Eye (tissue), 1 donor: ENCODE data around the gene LRRC39.
"Not testable (repeated sequence)": the region's sequence is repeated elsewhere in the genome, so short reads cannot be mapped to it uniquely, and the experiment has no call there.

Source experiments
- DNase-seq: peaks from one replicate; pipeline ENCODE4 v3.0.0-alpha.2; 2015

The LRRC39 gene

GRCh38 chr1:100178091-100178490, at the start of gene LRRC39:
TSS of gene LRRC39 (minus strand) at chr1:100178256. CDS start at chr1:100168516, 9,740 bp downstream.
- no peak for DNase-seq

DNA sequence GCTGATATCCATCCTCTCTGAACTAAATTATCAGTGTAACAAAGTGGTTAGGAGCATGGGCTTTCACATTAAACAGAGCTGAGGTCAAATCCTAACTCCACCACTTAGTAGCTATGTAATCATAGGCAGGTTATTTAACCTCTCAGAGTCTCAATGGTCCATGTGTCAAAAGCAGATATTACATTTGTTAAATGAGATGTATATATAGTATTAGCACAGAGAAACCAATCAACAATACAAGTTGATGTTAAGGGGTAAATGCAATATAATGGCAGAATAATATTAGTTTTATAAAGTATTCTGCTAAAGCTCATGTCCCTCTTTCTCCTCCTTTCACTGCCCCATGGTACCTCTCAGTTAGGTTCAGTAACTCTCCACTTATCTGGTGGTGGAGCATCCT, 44.4 kb upstream of the LRRC39 start:
- DNase-seq, result no peak

- DNase-seq, result no peak
These were observed 41.8 kb upstream of the LRRC39 start for GRCh38 chr1:100219883-100220282.

DNA sequence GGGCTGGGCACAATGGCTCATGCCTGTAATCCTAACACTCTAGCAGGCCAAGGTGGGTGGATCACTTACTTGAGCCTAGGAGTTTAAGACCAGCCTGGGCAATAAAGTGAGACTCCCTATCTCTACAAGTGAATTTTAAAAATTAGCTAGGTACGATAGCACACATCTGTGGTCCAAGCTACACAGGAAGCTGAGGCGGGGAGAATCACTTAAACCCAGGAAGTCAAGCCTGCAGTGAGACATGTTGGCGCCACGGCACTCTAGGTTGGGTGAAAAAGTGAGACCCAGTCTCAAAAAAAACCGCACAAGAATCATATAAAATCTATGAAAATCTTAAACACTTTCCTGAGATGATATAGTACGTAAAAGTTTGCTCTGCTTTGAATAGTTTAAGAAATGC, 41.4 kb upstream of the LRRC39 start:
- DNase-seq, result no peak

DNA sequence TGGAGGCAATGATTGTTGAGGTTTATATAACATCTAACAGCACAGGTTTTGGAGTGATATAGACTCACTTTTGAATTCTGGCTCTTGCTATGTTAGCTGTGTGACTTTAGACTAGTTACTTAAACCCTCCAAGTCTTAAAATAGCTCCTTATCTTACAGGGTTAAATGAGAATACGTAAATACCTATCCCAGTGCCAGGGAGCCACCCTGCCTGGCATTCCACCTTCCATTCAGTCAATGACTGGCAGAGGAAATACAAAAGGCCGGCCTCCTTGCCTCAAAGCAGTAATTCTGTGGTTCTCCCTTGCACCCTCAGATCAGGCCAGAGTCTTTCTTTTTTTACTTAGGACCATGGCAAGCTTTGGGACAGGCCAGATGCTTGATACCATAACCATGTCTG, 39.8 kb upstream of the LRRC39 start:
- no peak for DNase-seq

- DNase-seq, result no peak
These were observed 37.0 kb upstream of the LRRC39 start for GRCh38 chr1:100215101-100215500.

DNA sequence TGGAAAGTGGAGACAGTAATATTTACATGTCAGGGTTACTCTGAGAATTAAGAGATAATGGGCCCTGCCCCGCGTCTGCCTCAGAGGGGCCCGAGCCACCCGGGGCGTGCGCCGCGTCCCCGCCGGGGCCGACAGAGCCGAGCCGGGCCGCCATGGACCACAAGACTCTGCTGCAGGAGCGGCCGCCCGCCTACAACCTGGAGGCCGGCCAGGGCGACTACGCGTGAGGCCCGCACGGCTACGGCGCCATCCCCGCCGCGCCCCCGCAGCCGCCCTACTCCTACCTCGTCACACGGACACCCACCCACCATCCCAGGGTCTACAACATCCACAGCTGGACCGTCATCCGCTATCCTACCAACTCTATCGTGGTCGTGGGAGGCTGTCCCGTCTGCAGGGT, 35.1 kb upstream of the LRRC39 start:
- DNase-seq, result no peak

DNA sequence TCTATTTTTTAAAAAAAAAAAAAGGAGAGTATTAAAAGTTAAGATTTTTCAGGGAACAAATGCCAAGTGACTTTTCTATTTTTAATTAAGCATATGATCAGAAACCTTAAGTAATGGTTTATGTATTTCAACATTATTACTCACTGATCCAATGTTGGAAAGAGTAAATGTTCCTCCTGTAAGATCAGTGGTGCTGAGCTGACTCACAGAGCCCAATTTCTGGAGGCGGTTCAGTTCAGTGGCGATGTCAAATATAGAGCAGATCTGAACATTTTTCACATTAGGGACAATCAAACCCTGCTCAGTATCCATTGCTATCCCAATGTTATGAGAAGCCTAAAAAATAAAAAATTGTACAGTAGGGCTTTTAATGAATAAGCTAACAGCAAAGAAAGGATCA, 28.2 kb upstream of the LRRC39 start:
- DNase-seq, result no peak

DNA sequence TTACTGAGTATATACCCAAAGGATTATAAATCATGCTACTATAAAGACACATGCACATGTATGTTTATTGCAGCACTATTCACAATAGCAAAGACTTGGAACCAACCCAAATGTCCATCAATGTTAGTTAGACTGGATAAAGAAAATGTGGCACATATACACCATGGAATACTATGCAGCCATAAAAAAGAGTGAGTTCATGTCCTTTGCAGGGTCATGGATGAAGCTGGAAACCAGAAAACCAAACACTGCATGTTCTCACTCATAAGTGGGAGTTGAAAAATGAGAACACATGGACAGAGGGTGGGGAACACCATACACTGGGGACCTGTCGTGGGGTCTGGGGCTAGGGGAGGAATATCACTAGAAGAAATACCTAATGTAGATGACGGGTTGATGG, 27.5 kb upstream of the LRRC39 start:
- not testable (repeated sequence) for DNase-seq

DNA sequence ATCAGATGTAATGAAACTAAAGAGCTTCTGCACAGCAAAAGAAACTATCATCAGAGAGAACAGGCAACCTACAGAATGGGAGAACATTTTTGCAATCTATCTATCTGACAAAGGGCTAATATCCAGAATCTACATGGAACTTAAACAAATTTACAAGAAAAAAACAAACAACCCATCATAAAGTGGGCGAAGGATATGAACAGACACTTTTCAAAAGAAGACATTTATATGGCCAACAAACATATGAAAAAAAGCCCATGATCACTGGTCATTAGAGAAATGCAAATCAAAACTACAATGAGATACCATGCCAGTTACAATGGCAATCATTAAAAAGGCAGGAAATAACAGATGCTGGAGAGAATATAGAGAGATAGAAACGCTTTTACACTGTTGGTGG, 27.0 kb upstream of the LRRC39 start:
- DNase-seq, result not testable (repeated sequence)

DNA sequence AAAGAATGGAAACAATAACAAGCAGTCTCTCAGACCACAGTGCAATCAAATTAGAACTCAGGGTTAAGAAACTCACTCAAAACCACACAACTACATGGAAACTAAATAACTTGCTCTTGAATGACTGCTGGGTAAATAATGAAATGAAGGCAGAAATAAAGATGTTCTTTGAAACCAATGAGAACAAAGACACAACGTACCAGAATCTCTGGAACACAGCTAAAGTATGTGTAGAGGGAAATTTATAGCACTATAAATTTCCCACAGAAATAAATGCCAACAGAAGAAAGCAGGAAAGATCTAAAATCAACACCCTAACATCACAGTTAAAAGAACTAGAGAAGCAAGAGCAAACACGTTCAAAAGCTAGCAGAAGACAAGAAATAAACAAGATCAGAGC, 24.6 kb upstream of the LRRC39 start:
- DNase-seq, result not testable (repeated sequence)

DNA sequence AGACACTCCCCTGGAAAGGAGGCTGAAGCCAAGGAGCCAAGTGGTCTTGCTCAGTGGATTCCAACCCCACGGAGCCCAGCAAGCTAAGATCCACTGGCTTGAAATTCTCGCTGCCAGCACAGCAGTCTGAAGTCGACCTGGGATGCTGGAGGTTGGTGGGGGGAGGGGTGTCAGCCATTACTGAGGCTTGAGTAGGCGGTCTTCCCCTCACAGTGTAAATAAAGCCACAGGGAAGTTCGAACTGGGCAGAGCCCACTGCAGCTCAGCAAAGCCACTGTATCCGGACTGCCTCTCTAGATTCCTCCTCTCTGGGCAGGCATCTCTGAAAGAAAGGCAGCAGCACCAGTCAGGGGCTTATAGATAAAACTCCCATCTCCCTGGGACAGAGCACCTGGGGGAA, 22.0 kb upstream of the LRRC39 start:
- DNase-seq, result not testable (repeated sequence)

- DNase-seq, result no peak
These were observed 20.5 kb upstream of the LRRC39 start for GRCh38 chr1:100198596-100198995.

GRCh38 chr1:100188617-100189016, 10.6 kb upstream of the LRRC39 start:
- DNase-seq, result peak; percentile 51

- no peak for DNase-seq
These were observed 9.9 kb upstream of the LRRC39 start for GRCh38 chr1:100187912-100188311.

- no peak for DNase-seq
These were observed 6.5 kb upstream of the LRRC39 start for GRCh38 chr1:100184536-100184935.

DNA sequence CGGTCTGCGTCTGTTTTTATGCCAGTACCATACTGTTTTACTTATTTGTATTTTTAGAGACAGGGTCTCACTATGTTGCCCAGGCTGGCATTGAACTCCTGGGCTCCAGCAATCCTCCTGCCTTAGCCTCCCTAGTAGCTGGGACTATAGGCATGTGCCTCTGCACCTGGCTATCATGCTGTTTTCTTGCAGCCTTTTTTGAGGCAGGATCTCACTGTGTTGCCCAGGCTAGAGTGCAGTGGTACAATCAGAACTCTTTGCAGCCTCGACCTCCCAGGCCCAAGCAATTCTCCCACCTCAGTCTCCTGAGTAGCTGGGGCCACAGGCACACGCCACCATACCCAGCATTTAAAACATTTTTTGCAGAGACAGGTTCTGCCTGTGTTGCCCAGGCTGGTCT, 5.3 kb upstream of the LRRC39 start:
- no peak for DNase-seq

GRCh38 chr1:100177295-100178041, 588 bp downstream of the LRRC39 start:
- no peak for DNase-seq

GRCh38 chr1:100168051-100168450, 10.0 kb downstream of the LRRC39 start:
- DNase-seq, result no peak

DNA sequence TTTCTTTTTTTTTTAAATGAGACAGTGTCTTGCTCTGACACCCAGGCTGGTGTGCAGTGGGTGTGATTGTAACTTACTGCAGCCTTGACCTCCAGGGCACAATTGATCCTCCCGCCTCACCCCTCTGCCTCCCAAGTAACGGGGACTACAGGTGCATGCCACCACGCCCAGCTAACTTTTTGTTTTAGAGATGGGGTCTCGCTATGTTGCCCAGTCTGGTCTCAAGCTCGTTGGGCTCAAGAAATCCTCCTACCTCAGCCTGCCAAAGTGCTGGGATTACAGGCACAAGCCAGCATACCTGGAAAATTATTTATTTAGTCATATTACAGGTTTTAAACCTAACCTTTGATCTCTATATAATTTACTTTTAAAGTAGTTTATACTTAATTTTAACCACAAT, 13.4 kb downstream of the LRRC39 start:
- no peak for DNase-seq

DNA sequence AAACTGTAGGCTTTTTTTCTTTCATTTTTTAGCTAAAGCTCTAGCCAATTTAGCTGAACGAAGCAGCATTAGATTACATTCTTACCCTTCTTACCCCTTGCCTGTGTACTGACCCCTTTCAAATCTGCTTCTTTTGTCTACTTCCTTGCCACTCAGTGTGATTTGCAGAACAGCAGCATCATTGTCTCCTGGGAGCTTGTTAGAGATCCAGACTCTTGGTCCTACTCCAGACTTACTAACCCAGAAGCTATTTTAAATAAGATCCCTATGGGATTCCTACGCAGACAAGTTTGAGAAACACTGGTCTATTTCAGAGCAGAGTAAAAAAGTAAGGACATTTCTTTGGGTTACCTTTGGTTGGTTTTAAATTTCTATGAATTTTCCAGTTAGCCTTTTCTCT, 13.8 kb downstream of the LRRC39 start:
- DNase-seq, result peak; percentile 73

DNA sequence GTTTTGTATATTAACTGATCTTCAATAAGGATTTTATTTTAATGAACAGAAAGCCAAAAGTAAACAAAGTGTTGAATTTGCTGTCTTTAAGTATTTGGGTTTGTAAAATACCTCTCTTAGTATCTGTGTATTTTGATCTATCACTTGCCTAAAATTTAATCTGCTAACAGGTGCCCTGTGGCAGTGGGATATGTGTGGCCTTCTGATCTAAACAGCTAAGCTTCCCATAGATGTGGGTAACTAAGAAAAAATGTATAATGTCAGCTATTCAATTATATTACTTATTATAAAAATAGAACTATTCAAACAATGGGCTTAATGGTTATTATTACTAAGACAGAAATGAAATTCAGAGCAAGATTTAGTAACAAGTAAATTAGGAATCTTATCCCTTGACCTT, 15.2 kb downstream of the LRRC39 start:
- no peak for DNase-seq

DNA sequence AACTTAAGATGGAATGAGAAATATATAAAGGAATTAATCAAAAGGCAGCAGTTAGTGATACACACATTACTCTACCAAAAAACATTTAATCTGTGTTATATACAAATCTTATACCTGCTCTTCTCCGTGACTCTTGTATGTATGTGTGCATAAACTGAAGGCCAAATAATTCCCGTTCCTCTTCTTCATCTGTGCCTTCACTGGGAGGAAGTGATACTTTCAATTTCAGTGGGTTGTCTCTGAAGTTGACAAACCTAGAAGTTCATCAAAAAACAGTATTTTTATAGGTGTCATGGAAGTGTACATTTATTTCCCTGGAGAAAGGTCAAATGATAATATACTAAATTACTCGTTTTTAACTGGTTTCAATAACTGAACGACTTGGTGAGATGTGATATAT, 25.8 kb downstream of the LRRC39 start:
- no peak for DNase-seq

GRCh38 chr1:100151679-100152078, 26.4 kb downstream of the LRRC39 start:
- DNase-seq, result no peak

DNA sequence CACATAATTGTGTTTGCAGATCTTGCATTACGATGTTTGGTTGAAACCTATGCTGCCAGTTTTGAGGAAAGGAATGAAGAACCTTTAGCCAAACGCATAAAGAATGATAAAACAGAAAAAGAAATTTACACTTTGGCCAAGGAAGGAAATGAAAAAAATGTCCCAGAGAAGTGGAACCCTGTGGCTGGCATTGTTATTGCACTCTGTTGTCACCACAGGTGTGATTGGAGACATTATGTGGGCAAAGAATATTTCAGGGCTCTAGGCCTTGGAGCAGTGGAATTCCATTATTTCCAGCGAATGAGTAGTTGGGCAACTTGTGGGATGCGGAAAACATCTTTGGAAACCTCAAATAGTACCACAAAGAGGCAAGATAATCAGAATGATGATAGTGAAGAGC, 30.2 kb downstream of the LRRC39 start:
- no peak for DNase-seq
